MM.1S (cell line): ENCODE data around the gene AATK.

ENCODE experiments used
- DNase-seq: peaks from one replicate; pipeline ENCODE4 v3.0.0-alpha.2; 2015
- H2AFZ ChIP-seq: fragments of 300-600 bp; sonication (generic); 2 replicates; pipeline ENCODE4 v1.6.0; 2016; ENCODE audit warnings: antibody characterized with exemption, low read length
- H3F3A ChIP-seq: fragments of 300-600 bp; sonication (generic); 2 replicates; pipeline ENCODE4 v1.6.1; 2016; ENCODE audit warnings: mild to moderate bottlenecking, antibody characterized with exemption, low read length, moderate library complexity, mixed read lengths; ENCODE audit not compliant: insufficient read depth
- H3K27ac ChIP-seq: fragments of 300-600 bp; sonication (generic); 2 replicates; pipeline ENCODE4 v1.5.1; 2016; ENCODE audit warnings: mild to moderate bottlenecking, low read length
- H3K27me3 ChIP-seq: fragments of 300-600 bp; sonication (generic); replicated peaks from 2 replicates; pipeline ENCODE4 v1.6.0; 2016; ENCODE audit warnings: low read length; ENCODE audit not compliant: insufficient read depth
- H3K36me3 ChIP-seq: fragments of 300-600 bp; sonication (generic); replicated peaks from 2 replicates; pipeline ENCODE4 v1.6.1; 2016; ENCODE audit warnings: mild to moderate bottlenecking, low read length, mixed read lengths; ENCODE audit not compliant: insufficient read depth
- H3K4me1 ChIP-seq: fragments of 300-600 bp; sonication (generic); 2 replicates; pipeline ENCODE4 v1.6.1; 2016; ENCODE audit warnings: low read length, mixed read lengths
- H3K4me2 ChIP-seq: fragments of 300-600 bp; sonication (generic); 2 replicates; pipeline ENCODE4 v1.6.0; 2016; ENCODE audit warnings: low read depth, low read length
- H3K4me3 ChIP-seq: fragments of 300-600 bp; sonication (generic); 2 replicates; pipeline ENCODE4 v1.5.1; 2016; ENCODE audit warnings: low read length, mixed read lengths
- H3K79me2 ChIP-seq: fragments of 300-600 bp; sonication (generic); 2 replicates; pipeline ENCODE4 v1.6.1; 2016; ENCODE audit warnings: mixed run types, low read length, mixed read lengths
- H3K9ac ChIP-seq: fragments of 300-600 bp; sonication (generic); 2 replicates; pipeline ENCODE4 v1.6.1; 2016; ENCODE audit warnings: low read length, mixed read lengths
- H3K9me2 ChIP-seq: fragments of 300-600 bp; sonication (generic); replicated peaks from 2 replicates; pipeline ENCODE4 v1.6.1; 2016; ENCODE audit warnings: mild to moderate bottlenecking, low read length, mixed read lengths; ENCODE audit not compliant: insufficient read depth
- H3K9me3 ChIP-seq: fragments of 300-600 bp; sonication (generic); replicated peaks from 2 replicates; pipeline ENCODE4 v1.6.1; 2016; ENCODE audit warnings: mild to moderate bottlenecking, low read length, mixed read lengths; ENCODE audit not compliant: insufficient read depth
- H4K20me1 ChIP-seq: fragments of 300-600 bp; sonication (generic); 2 replicates; pipeline ENCODE4 v1.6.1; 2016; ENCODE audit warnings: mild to moderate bottlenecking, low read length, moderate library complexity, mixed read lengths; ENCODE audit not compliant: insufficient read depth
- EZH2 ChIP-seq: fragments of 300-600 bp; sonication (generic); optimal IDR thresholded peaks from 2 replicates; pipeline ENCODE3; 2017; ENCODE audit warnings: low read depth, mild to moderate bottlenecking, antibody characterized with exemption, low read length, mixed read lengths
- EZH2phosphoT487 ChIP-seq: fragments of 300-600 bp; sonication (generic); IDR thresholded peaks from 2 replicates; pipeline ENCODE4 v1.6.1; 2018; ENCODE audit warnings: antibody characterized with exemption, low read length
- TF ChIP-seq, protein P1 (sequence below): fragments of 300-600 bp; sonication (generic); IDR thresholded peaks from 2 replicates; pipeline ENCODE4 v1.5.1; 2016; ENCODE audit warnings: antibody characterized with exemption, low read length, mixed read lengths

The AATK gene

DNA sequence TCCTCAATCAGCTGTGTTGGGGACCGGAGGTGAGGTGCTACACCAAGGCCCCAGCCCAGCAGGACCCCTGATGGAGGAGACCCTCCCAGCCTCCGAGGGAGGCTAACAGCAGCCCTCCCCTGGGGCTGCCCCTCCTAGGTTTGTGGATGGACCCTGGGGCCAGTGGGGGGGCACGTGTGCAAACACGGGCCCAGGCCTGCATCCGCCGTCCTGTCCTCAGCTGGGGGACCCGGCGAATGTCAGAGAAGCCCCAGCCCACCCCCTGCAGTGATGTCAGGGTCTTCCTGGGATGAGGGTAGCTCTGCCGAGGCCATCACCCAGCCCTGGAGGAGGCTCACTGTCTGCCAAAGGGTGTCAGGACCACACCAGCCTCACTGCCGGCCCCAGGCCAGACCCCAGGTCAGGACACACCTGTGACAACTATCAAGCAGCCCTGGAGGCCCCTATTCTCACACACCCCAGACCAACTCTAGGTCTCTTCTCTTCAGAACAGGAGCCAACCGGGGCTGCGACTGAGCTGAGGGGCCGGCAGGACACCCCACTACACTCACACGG, 30.0 kb upstream of the AATK start:
- H2AFZ ChIP-seq, result no peak overlapping the region
- no peaks in the 10 kb centered on the region for H3K36me3 ChIP-seq
- H3K4me3 ChIP-seq, result no peak overlapping the region
- no peak overlapping the region for H3K4me2 ChIP-seq
- no peaks in the 10 kb centered on the region for H3K79me2 ChIP-seq
- no peak for DNase-seq
- no peaks in the 10 kb centered on the region for H3K9me3 ChIP-seq
- no peaks in the 10 kb centered on the region for H3K27me3 ChIP-seq
- TF ChIP-seq EZH2 (no peak), EZH2phosphoT487 (no peak)
- TF ChIP-seq, protein P1, sequence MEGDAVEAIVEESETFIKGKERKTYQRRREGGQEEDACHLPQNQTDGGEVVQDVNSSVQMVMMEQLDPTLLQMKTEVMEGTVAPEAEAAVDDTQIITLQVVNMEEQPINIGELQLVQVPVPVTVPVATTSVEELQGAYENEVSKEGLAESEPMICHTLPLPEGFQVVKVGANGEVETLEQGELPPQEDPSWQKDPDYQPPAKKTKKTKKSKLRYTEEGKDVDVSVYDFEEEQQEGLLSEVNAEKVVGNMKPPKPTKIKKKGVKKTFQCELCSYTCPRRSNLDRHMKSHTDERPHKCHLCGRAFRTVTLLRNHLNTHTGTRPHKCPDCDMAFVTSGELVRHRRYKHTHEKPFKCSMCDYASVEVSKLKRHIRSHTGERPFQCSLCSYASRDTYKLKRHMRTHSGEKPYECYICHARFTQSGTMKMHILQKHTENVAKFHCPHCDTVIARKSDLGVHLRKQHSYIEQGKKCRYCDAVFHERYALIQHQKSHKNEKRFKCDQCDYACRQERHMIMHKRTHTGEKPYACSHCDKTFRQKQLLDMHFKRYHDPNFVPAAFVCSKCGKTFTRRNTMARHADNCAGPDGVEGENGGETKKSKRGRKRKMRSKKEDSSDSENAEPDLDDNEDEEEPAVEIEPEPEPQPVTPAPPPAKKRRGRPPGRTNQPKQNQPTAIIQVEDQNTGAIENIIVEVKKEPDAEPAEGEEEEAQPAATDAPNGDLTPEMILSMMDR, result no peak
- H3F3A ChIP-seq, result no peaks in the 10 kb centered on the region
- no peaks in the 10 kb centered on the region for H3K4me1 ChIP-seq
- H3K9me2 ChIP-seq, result no peaks in the 10 kb centered on the region
- H3K9ac ChIP-seq, result no peak overlapping the region
- no peak overlapping the region for H3K27ac ChIP-seq
- no peaks in the 10 kb centered on the region for H4K20me1 ChIP-seq

DNA sequence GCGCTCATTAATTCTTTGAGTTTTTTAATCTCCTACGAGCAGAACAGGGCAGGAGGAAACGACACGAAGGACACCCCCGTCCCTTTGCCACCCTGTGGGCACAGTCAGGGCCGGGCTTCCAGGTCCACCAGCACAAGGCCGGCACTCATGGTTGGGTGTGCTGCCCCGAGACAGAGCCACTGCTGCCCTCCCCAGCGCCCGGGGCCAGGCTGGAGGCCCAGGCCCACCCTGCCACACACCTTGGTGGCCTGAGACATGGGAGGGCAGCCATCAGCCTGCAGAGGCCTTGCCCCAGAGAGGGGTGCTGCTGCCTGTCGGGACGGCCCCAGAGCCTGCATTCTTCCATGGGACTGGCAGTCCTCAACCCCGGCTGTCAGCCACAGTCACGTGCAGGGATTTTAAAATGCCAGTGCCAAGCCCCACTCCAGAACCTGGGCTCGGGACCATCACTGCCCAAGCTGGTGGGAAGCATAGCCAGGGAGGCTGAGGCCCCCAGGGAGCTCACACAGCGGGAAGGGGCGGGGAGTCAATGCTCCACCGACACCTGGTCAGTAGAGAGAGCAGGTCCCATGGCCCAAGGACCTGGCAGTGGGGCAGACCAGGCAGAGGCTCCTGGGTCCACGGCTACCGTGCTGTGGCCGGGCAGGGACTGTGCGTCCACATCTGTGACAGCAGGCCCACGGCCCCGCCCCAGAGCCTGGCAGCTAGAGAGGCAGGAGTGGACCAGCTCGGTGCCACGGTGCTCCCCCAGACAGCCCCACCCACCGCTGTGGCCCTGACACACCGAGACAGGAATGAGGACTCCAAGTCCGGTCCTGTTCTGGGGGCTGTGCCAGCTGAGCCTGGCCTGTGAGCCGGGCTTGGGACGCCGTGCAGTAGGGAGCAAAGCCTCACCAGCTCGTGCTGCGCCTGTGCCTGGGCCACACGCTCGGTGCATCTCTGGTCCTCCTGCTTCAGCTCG, 29.2 kb upstream of the AATK start:
- no peak overlapping the region for H3K4me3 ChIP-seq
- no peak overlapping the region for H2AFZ ChIP-seq
- no peaks in the 10 kb centered on the region for H3K79me2 ChIP-seq
- H3K36me3 ChIP-seq, result no peaks in the 10 kb centered on the region
- no peaks in the 10 kb centered on the region for H4K20me1 ChIP-seq
- no peaks in the 10 kb centered on the region for H3F3A ChIP-seq
- DNase-seq, result no peak
- no peaks in the 10 kb centered on the region for H3K27me3 ChIP-seq
- no peaks in the 10 kb centered on the region for H3K9me3 ChIP-seq
- no peak overlapping the region for H3K27ac ChIP-seq
- H3K4me2 ChIP-seq, result no peak overlapping the region
- no peaks in the 10 kb centered on the region for H3K9me2 ChIP-seq
- no peaks in the 10 kb centered on the region for H3K4me1 ChIP-seq
- no peak overlapping the region for H3K9ac ChIP-seq
- TF ChIP-seq EZH2phosphoT487 (no peak), EZH2 (no peak)
- TF ChIP-seq, protein P1, result no peak

DNA sequence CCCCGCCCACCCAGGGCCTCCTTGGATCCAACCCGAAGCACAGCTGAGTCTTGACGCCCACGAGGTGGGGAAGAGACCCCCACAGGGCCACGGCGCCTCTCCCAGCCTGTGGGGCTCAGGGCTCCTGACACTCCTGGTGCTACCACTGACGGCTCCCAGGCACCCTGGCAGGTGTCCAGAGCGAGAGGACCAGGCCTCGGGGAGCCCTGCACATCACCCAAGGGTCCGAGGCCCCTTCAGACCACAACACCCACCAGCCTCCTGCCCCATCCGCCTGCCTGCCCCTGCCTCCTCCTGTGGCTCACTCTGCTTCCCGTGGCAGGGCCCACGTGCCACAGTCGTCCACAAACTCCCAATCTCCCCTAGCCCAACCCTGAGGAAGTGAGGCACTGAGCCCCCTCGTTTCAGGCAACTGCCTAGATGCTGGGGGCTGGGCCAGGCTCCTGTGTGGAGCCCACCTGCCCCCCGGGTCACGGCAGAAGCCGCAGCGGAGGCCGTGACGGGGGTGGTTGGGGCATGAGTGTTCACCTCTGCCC, 28.3 kb upstream of the AATK start:
- DNase-seq, result no peak
- Histone ChIP-seq H3K9me2 (no peaks in the 10 kb centered on the region), H3K79me2 (no peaks in the 10 kb centered on the region), H3K9me3 (no peaks in the 10 kb centered on the region), H3K27me3 (no peaks in the 10 kb centered on the region), H3K4me2 (no peak overlapping the region), H3K27ac (no peak overlapping the region), H2AFZ (no peak overlapping the region), H4K20me1 (no peaks in the 10 kb centered on the region), H3K4me1 (no peaks in the 10 kb centered on the region), H3K4me3 (no peak overlapping the region), H3K36me3 (no peaks in the 10 kb centered on the region), H3F3A (no peaks in the 10 kb centered on the region), H3K9ac (no peak overlapping the region)
- TF ChIP-seq EZH2, result no peak
- TF ChIP-seq, protein P1, result no peak
- TF ChIP-seq EZH2phosphoT487, result no peak
